ENCODE measurements around the gene ABCC3.

Gene ABCC3

DNA sequence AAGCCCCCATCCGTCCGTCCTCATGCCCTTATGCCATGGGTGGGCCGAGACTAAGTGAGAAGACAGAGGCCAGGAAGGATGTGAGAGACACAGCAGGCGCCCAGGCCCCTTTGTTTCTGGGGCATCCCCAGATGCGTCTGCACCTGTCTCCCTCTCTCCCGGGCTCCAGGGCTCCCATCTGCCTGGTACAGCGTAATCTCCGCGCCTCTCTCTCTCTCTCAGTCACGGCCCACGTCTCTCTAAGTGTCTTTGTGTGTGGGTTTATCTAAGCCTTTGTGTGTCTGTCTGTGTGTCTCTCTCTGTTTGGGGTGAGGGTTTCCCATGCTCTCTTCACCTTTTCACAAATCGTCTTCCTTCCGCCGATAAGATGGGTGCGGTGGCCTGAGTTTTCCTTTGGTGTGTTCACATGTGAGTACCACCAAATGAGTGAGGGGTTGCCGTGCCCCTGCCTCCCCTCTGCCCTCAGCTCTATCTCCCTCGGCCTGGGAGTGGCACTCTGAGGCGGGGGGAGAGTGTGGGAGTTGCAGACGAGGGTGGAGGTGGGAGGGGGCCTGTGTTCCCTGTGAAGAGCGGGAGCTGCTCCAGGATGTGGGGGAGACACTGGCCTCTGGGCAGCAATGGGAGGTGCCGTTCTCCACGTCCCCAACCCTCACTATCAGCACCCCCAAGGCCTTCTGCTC, 25.8 kb upstream of the ABCC3 start:
- no peak for DNase-seq

DNA sequence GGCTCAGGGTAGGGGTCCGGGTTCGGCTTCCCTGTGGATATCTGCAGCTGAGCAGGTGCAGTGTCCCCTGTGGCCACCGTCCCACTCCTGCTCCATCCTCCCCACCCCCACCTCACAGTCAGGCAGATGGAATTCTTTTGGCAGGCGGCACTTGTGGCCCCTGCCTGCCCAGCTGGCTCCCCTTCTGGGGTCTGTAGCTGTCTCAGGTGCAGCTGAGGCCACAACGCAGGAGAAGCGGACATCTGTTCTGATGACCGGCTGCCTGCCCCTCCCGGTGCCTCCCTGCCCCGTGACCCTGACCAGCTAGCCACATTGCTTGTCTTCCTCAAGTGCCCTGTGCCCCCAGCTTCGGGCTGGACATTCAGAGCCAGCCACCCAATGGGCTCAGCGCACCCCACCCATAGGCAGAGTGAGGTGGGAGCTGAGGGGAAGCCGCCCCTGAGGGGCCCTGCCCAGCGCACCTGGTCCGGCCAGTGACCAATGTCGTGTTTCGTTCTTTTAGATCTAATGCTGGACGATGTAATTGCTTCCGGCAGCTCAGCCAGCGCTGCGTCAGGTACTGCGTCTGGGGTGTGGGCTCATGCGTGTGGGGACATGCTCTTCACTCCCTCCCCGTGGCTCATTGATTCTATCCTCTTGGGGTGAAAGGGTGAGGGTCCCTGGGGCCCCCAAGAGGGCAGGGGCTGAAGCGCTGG, 25.2 kb upstream of the ABCC3 start:
- no peak for DNase-seq

DNA sequence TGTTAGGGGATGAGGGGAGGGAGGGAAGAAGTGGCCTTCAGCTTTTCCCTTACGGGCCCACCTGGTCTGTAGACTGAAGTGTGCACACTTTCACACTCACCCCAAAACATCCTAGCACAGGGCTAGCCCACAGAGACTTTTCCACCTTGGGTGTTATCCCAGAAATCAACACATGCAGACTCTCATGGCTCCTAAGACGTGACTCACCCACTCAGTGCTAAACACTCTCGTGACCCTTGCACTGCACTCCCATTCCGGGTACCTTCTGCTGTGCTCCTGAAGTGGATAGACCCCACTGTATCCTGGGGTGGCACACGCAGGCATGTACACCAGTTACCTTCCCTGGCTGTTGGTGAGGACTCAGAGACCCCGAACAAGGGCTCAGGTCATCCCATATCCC, 23.0 kb upstream of the ABCC3 start:
- DNase-seq: no peak

DNA sequence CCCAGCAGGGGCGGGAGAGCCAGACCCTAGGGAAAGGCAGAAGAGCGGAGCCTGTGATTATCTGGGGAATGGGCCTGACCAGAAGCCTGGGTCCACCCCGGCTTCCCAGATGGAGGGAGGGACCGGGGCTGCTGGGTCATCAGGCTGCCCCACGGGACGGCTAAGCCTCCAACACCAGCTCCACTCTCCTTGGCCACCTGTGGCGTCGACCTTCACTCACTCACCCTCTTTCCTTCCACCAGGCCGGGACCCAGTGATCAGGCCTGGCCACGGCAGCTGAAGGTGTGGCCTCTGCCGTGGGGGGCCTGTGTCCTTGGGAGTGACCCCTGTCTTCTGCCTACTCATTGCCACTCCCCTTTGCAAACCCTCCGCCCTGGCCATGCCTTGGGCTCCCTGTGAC, 22.4 kb upstream of the ABCC3 start:
- no peak for DNase-seq

DNA sequence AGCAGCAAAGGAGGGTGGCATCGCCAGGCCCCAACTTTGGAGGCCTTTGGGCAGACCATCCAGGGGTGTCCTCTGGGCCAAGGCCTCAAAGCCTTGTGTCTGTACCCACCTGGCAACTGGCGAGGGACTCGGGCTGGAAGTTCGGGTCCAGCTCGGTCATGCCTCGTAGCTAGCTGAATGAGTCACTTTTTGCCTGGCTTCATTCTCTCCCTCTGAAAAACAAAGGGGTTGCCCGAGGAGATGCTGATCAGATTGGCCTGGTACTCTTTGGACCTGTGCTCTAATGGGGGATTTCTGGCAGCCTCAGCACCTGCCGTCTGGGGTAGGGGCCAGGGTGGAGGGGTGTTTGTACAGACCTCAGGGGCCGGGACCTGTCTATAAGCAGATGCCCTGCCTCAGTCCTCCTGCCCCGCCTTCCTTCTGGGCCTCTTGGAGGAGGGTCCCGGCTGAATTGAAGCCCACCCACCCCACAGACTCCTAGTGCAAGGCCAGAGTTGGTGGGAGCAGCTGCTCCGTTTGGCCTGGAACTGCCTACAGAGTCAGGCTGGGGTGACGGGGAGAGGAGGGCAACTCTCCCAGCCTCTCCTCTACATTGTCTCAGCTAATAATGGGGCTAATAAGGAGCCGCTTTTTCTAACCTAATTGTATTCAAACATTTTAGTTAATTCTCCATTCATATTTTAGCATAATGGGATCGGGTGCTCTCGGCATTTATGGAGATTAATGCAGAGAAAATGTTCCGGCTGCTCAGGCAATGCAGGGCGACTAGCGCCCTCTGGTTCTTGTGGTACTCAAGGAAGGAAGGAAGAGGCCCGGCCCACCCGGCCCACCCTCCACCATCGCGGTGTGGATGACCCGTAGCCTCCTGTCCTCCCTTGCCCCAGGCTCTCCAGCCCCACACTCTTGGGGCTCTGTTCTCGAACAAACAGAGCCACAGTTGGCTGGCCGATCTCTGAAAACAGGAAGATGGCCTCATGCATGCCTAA, 21.4 kb upstream of the ABCC3 start:
- no peak for DNase-seq

DNA sequence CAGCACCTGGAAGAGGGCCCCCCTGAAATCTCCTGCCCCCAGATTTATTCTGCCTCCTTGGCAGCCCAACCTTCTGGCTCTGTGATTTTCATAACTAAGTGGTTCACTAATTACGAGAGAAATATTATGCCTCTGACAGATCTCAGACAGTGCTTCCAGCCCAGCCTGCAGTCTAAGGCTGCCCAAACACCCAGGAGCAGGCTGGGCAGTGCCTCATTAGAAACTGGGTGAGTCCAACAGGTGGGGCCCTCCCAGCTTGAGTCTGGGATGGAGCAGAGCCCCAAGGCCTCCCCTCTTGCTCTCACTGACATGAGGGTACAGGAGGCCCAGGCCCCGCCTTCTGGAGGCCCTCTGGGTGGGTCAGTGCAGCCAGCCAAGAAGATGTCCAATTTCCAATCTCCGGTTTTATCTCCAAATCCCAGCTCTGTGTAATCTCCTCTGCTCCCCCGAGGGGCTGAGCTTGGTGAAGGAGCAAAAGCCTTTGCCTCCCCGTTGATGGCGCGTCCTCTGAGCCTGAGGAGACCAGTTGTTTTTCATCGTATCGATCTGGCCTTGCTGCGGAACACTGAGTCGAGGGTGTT, 20.1 kb upstream of the ABCC3 start:
- DNase-seq: no peak

DNA sequence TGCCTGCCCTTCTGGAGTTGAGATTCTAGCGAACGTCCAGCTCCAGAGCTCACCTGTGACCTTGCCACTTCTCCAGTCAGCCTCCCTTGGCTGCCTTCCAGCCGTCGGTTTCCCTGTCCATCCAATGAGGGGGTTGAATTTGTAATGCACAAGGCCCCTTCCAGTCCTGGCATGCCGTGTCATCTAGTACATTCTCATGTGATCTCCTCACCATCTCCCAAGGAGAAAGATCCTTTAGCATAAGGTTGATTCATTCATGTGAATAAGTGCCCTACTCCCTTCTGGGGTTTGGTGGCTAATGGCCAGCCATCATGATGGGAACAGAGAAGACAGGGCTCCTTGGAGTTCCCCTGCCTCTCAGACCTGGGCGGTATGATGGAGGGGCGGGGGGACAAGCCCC, 18.9 kb upstream of the ABCC3 start:
- DNase-seq: no peak

DNA sequence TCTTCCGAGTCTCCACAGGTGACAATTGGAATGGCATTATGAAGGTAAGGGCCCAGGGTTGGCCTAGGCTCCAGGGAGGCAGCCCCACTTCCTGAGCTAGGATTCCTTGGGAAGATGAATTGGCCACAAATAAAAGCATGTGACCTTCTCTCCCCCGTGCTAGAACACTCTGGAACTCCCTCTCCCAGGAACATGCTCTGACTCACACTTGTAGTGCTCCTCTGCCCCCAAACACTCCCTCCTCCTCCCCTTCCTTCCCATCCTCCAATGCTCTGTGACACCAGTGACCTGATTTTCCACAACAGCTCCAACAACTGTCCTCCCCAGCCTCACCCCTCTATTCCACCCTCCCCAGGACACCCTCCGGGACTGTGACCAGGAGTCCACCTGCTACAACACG, 16.4 kb upstream of the ABCC3 start:
- DNase-seq: no peak

DNA sequence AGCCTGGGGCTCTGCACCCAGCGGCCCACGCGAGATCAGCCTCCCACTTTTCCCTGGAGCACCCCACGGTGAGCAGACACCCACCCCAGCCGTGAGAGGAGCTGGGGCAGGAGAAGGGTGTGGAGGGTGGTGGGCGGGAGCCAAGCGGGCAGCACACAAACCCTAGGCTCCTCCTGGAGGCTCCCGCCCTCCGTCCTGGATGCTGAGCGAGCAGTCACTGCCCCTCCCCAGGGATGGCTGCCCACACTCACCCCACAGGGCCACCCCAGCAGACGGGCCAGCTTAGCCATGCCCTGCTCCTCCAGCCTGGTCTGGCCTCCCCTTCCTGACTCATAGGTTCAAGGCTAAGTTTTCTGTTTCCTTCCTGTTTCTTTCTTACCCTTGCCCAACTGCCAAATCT, 15.7 kb upstream of the ABCC3 start:
- DNase-seq: peak in 1 of 2 donors; percentile 22

DNA sequence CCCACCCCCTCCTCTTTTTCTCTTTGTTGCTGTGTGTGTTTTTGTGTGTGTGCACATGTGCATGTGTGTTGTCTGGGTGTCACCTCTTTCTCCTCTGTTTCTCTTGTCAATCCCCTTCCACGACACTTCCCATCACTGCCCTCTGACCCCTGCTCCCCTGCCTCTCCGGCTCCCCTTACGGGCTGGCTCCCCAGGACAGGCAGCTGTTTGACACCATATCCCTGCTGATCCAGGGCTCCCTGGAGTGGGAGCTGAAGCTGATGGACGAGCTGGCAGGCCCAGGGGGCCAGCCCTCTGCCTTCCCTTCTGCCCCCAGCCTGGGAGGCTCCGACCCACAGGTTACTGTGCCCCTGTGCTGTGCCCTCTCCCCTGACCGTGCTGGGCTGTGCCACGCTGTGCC, 15.2 kb upstream of the ABCC3 start:
- no peak for DNase-seq

DNA sequence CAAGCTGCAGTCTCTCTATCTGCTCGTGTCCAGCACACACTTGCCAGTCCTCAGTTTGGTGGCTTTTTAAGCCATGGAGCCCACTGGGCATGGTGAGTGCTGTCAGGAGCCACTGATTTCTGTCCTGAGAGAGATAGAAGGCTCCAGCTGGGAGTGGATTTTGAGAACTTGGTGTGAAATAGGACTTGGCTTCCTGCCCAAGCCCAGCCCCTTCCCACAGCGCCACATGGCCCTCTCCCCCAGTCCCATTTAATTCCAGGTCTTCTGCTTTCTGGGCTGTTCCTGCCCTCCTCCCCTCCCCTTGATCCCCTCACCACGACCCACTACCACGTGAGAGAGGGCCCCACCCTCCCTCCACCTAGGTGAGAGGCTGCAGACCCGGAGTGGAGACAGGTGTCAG, 14.4 kb upstream of the ABCC3 start:
- DNase-seq: no peak

DNA sequence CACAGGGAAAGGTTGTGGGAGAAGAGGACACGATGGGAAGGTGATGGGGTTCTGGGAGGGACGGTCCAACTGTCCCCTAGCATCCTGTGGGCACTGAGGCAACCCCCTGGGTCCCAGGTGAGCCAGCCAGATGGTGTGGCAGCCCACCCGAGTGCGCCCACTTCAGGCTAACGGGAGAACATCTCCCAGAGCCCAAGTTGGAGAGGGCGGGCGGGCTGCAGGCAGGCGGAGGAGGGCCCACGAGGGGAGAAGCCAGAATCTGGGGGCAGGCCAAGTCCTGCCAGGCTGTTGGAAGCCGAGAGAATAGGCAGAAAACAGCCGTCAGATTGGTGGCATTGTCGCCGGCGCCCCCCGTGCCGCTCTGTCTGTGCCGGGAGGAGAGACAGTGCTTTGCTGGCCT, 13.8 kb upstream of the ABCC3 start:
- no peak for DNase-seq

DNA sequence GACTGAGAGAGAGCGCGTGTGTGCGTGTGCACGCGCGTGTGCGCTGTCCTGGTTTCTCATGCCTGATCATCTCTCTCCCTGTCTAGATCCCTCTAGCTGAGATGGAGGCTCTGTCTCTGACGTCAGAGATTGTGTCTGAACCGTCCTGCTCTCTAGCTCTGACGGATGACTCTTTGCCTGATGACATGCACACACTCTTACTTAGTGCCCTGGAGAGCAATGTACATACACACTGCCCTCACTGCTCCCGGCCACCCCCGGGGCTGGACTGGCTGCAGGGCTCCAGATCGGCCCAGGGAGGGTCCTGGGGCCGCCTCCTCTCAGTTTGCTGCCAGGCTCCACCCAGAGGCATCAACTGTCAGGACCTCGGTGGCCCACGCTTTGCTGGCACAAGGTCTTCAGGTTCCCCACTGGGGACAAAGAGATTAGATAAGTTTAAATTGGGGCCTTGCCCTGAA, 13.1 kb upstream of the ABCC3 start:
- DNase-seq: peak in 1 of 2 donors; percentile 20

DNA sequence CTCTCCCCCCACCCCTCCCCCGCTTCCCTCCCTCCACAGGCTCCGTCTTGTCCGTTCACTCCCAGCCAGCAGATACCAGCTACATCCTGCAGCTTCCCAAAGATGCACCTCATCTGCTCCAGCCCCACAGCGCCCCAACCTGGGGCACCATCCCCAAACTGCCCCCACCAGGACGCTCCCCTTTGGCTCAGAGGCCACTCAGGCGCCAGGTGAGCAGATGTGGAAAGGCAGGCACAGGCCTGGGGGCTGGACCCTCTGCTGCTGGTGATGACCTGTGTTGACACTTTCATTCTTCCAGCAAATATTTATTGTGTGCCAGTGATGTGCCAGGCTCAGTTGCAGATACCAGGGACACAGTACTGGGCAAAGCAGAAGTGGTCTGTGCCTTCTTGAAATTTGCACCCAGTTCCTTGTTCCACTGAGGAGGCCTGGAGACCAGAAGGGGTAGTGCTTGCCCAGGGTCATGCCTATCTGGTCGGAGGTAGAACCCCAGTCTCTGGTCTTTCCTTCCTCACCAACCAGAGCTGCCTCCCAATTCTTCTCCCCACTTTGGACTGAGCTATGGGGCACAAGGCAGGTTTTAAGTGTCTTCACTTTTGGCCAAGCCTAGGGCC, 10.3 kb upstream of the ABCC3 start:
- DNase-seq: peak in 1 of 2 donors; percentile 5

DNA sequence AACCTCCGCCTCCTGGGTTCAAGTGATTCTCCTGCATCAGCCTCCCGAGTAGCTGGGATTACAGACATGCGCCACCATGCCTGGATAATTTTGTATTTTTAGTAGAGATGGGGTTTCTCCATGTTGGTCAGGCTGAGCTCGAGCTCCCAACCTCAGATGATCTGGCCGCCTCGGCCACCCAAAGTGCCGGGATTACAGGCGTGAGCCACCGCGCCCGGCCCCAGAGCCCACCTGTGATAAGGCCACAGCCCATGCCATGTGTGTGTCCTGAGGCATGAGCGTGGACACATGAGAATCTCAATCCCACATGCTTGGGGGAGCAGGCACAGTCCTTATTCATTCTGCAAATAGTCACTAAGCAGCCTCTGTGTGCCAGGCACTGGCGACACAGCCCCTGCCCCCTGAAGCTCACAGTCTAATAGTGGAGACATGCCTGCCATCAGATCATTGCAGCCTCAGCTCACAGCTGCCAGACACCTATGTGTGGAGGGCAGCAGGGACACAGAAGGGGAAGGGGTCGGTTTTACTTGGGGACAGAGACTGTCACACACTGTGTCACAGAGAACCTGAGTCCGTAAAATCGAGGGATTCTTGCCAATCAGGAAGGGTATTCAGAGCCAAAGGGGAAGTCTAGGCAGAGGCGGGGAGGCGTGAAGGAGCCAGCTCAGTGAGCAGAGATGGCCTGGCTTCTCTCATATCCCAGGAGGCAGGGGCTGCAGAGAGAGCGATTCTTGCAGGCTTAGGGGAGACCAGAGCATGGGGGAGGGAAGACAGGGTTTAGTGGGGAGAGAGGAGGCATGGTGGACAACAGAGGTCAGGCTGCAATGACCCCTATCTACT, 9.4 kb upstream of the ABCC3 start:
- no peak for DNase-seq

DNA sequence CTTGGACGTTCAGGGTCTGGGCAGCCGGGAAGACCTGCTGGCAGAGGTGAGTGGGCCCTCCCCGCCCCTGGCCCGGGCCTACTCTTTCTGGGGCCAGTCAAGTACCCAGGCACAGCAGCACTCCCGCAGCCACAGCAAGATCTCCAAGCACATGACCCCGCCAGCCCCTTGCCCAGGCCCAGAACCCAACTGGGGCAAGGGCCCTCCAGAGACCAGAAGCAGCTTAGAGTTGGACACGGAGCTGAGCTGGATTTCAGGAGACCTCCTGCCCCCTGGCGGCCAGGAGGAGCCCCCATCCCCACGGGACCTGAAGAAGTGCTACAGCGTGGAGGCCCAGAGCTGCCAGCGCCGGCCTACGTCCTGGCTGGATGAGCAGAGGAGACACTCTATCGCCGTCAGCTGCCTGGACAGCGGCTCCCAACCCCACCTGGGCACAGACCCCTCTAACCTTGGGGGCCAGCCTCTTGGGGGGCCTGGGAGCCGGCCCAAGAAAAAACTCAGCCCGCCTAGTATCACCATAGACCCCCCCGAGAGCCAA, 8.6 kb upstream of the ABCC3 start:
- peak; percentile 61 to 64 for DNase-seq

DNA sequence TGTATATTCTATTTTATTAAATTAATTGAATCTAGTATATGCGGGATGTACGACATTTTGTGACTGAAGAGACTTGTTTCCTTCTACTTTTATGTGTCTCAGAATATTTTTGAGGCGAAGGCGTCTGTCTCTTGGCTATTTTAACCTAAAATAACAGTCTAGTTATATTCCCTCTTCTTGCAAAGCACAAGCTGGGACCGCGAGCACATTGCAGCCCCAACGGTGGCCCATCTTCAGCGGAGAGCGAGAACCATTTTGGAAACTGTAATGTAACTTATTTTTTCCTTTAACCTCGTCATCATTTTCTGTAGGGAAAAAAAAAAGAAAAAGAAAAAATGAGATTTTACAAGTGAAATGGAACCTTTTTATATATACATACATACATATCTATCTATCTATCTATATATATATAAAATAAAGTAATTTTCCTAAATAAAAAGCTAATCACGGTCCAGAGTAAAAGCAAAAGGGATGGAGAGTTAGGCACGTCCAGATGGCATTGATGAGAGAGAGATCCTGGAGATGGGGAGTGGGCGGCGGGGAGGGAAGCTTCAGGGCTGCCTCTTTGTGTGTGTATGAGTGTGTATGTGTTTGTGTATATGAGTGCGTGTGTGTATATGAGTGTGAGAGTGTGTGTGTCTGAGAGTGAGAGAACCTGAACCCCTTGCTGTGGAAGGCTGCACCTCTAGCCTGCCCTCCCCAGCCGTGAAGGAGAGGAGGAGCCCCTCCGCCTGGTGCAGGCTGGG, 7.5 kb upstream of the ABCC3 start:
- no peak for DNase-seq

DNA sequence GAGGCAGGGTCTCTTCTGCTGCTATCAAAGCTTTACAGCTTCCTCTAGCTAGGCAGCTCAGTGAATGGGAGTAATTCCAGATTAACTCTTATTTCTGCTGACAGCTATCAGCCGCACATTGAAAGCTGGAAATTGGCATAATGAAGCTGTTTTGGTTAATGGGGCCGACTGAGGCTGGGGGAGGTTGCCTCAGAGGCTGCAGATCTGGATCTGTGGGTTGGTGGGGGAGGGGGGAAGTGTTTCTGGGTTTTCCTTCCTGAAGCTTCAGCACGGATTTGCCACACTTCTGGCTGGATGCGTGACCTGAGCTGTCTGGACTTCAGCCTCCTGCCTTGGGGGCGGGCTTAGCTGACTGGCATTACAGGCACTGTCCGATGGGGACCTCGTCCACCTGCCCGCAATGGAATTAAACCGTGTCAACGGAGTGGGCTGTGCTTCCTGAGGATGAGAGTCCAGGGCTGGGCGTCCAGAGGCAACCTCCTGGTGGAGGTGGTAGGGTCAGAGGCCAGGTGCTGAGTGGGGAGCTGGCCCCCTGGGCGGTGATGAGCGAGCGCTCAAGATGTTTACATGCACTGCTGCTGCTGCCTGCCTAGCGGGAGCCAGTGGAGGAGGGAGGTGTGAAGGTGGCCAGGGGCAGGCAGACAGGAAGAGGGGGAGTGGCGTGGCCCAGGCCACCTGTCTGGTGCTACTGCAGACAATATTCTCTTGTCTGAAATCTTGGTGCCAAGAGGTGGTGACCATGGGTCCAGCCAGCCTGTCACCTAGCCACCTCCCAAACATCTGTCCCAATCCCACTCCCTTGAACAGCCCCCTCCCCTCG, 6.7 kb upstream of the ABCC3 start:
- DNase-seq: no peak

DNA sequence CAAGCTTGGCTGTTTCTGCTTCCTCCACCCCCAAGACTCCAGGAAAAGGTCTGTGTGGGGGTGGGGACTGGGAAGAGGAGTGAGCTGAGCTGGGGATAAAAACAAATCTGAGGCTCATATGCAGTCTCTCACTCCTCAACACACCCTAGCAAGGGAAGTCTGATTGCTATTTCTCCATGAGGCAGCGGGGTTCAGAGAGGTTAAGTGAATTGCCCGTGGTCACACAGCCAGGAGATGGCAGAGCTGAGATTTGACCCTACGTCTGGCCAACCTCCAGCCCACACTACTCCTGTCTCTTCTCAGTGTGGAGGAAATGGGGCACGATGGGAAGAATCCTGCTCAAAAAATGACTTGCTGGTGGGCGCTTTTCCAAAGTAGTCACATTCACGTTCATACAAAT, 4.8 kb upstream of the ABCC3 start:
- no peak for DNase-seq

Measured in CD4-positive, alpha-beta T cell treated with Interferon alpha-2 for 1 hour (primary cell).